CD4-positive, alpha-beta T cell treated with Interleukin-4 for 1 hour (primary cell): ENCODE results near the gene TAF10.
A peak's percentile ranks its signal among the peaks of the same experiment; 100 is the strongest.

ENCODE experiments used
- DNase-seq, 2 donors: peaks; one replicate each; pipeline ENCODE4 v3.0.0-alpha.2; 2020 to 2022

The TAF10 gene

DNA sequence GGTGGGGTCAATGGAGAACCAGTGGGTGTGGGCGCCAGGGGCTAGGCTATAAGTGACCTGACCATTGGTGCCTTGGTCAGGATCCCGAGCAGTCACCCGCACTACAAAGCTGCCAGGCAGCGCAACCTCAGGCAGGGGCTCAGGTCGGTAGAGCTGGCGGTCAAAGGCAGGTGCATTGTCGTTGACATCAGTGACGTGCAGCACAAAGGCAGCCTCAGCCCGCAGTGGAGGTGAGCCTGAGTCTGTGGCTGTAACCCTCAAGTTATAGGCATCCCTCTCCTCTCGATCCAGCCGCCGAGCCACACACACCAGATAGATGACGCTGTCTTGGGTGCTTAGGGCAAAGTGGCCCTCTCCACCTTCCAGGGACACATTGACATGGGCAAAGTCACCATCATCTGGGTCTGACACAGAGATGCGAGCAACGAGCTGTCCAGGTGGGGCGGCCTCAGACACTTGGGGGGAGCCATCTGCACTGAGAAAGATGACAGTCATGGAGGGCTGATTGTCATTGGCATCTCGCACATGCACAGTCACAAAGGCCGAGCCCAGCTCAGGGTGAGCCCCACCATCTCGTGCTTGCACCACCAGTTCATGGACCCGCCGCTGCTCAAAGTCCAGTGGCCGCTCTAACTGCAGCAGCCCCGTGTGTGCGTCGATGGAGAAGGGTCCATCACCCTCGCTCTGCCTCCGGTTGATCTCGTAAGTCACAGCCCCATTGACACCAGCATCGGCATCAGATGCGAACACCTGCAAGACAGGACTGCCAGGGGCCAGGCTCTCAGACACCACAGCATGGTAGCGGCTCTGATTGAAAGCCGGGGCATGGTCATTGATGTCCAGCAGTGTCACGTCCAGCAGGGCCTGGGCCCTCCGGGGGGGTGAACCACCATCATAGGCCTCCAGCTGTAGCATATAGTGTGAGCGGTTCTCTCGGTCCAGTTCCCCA is 28.3 kb upstream of the TAF10 start:
- no peak for DNase-seq

GRCh38 chr11:6638429-6638828 is 26.4 kb upstream of the TAF10 start:
- no peak for DNase-seq

- DNase-seq: no peak
Observed at GRCh38 chr11:6637871-6638270, 25.9 kb upstream of the TAF10 start.

- DNase-seq: no peak
Observed at GRCh38 chr11:6636480-6636879, 24.5 kb upstream of the TAF10 start.

DNA sequence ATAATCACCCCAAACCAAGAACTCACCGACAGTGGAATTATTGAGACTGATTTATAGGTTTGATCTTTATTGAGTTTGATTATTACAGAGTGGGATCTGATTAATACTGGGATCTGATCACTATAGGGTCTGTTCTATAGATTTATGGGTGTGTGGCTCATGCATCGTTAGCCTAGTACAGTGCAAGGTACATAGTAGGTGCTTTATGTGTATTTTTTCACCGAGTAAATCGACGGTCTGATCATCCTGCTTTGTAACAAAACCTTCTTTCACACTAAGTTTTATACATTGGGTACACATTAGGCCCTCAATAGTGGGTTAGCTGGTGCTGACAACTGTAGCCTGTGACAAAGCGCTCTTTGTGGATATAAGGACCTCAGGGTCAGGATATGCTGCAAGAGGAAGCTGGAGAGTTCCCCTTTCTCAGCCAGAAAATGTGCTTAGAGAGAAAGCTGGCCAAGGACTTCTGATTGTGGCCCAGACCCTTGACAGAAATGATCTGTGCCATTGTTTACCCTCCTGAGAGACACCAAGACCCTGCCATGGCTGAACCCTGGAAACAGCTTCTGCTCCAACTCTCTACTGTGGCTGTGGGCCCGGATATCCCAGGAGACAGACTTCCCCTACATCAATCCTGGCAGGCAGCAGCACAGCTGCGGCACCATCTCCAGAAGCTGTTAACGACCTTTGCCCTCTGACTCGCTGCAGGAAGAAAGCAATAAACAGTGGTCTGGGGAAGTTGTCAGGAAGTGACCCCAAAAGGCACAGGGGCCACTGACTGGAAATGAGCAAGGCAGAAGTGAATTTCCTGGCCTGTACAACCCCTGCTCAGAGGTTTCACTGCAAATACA is 23.3 kb upstream of the TAF10 start:
- peak in 1 of 2 donors; percentile 22 for DNase-seq

DNA sequence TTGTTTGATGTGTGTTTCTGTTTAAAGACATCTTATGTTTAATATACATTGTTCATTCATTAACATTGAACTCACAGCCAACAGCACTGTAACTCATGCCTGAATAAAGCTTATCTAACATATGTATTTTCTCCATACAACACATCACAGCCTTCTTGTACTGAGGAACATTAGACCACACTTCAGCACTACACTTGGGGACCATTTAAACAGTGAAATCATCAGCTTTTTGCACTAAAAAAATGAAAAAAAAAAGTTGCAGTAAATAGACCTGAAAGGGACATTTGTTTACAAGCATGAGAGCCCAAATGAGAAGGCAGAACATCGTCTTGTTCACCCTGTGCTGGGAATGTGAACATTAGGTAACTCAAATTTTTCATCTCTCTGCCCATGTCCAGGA is 22.5 kb upstream of the TAF10 start:
- no peak for DNase-seq

GRCh38 chr11:6633422-6634408 is 21.7 kb upstream of the TAF10 start:
- DNase-seq: no peak

DNA sequence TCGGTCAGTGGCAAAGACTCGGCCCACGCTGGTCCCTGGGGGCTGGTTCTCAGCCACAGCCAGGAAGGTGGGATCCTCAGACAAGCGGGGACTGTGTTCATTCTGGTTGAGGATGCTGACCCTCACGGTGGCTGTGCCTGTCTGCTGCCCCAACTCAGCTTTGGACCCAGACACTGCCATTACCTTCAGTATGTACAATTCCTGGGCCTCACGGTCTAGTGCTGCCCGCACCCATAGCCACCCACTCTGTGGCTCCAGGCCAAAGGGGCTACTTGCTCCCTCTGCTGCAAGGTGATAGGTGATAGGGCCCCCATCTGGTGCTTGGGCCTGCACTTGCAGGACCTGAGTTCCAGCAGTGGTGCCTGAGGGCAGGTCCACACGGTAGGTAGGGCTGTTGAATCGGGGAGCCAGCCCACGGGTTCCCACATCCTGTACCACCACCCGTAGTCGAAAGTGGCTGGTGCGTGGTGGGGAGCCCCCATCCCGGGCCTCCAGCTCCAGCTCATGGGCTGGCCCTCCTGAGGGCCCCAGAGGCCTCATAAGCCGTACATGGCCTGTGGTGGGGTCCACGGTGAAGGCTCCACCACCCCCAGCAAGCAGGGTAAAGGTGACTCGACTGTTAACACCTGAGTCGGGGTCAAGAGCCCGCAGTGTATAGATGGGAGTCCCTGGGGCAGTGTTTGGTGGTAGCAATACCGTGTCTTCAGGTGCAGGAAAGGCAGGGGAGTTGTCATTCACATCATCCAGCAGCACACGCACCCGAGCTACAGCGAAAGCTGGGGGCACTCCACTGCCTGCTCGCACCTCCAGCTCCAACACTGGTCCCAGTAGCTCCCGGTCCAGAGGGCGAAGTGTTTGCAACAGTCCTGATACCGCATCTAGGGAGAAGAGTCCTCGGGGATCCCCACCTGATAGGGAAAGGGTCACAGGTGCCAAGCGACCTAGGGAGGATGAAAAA is 20.4 kb upstream of the TAF10 start:
- no peak for DNase-seq

DNA sequence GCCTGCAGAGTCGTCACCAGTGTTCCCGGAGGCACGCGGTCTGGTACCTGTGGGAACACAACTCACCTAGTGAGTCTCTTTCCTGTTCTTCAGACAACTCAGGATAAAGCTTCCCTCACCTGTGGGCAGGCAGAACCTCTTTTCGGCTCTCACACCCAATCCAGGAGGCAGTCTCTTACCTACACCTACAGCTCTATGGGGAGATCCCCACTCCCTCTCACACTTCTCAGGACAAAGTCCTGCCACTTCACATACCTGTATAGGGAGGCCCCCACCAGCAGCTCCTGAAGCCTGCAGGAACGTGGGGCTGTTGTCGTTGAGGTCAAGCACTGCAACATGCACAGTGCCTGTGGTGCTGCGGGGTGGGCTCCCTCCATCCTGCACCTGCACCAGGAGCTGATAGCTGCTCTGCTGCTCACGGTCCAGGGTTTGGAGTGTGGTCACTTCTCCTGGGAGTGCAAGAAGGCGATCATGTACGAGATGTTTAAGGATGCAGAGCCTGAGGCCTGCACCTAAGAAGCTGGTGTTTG is 19.4 kb upstream of the TAF10 start:
- no peak for DNase-seq

DNA sequence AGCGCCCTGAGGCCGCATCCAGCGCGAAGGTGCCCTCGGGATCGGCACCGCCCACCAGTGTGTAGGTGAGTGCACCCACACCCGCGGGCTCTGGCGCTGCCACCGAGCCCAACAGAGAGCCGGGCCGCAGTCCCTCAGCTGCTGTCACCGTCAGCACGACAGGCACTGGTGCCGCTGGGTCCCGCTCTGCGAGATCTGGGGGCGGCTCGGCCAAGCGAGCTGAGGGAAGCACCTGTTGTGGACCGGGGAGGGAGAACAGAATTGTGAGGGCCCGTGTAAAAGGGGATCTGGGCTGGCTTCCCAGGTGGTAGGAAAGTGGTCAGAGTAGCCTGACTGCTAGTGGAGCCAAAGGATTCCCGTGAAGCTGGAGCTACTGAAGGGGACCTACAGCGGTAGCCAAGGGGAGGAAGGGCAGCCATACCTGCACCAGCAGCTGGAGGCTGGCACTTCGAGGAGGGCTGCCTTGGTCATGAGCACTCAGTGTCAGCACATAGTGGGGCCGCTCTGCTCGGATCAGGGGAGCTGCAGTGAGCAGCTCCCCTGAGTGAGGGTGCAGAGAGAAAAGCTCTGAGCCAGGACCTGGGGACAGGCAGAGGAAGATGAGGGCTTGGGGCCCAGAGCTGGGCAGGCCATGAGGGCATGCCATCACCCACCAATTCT is 18.7 kb upstream of the TAF10 start:
- DNase-seq: no peak

DNA sequence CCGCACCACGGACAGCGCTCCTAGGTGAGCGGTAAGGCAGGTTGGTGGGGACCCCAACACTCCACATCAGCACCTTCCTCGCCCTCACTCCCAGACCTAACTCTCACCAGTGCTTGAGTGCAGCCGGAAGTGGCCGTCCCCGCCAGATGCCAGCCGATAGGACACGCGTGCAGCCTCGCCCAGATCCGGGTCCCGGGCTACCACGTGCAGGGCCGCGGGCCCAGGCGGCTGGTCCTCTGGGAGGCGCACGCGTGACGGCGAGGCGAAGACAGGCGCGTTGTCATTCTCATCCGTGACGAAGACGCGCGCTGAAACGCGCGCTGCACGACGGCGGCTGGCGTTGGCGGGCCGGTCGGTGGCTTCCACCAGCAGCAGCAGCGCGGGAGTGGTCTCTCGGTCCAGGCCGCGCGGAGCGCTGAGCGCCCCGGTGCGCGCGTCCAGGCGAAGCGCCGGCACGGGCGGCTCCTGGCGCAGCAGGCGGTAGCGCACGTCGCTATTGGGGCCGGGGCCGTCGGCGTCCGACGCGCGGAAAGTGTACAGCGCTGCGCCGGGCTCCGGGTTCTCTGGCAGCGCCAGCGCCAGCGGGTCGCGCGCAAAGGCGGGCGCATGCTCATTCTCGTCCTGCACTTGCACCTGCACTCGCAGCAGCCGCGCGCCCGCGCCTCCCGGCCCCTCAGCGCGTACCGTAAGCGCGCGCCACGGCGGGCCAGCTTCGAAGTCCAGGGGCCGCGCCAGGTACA is 18.0 kb upstream of the TAF10 start:
- DNase-seq: no peak

- no peak for DNase-seq
Observed at GRCh38 chr11:6629573-6629891, 17.5 kb upstream of the TAF10 start.

DNA sequence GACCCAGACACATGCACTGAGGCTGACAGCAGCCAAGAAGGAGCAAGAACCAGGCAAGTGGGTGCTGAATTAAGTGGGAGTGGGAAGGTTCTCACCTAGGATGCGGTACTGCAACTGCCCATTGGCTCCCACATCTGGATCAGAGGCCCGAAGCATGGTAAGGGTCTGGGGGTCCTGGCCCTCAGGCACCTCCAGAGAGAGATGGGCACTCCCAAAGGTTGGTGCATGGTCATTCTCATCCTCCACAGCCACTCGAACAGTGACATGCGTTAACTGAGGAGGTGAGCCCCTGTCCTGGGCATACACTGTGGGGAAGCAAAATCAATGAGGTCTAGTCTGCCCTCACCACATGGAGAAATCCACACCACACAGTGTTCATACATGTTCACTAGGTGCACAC is 16.5 kb upstream of the TAF10 start:
- DNase-seq: no peak

- DNase-seq: peak in 1 of 2 donors; percentile 61
Observed at GRCh38 chr11:6627762-6628241, 15.8 kb upstream of the TAF10 start.

DNA sequence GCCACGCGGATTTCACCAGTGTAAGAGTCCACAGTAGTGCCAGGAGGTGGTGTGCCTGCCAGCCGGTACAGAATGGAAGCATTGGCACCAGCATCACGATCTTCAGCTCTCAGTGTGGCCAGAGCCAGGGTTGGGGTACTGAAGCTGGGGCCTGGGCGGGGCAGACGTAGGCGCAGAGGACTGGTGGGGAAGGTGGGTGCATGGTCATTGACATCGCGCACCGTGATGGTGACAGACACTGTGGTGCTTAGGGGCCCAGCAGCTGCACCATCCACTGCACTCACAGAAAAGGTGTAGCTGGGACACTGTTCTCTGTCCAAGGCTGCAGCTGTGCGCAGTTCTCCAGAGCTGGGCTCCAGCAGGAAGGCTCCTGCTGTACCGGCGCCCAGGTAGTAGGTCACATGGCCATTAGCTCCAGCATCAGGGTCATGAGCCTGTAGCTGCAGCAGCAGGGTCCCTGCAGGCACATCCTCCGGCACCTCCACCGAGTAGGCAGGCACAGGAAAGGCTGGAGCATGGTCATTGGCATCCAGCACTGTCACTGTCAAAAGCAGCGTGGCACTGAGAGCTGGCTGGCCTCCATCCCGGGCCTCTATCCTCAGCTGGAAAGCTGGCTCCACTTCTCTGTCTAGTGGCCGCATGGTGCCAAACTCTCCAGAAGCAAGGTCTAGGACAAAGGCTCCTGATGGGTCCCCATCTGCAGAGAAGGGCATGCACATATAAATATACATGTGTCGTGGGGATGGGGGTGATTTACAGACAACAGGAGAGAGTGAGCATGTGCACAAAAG is 15.2 kb upstream of the TAF10 start:
- DNase-seq: no peak

- no peak for DNase-seq
Observed at GRCh38 chr11:6625832-6626420, 13.9 kb upstream of the TAF10 start.

DNA sequence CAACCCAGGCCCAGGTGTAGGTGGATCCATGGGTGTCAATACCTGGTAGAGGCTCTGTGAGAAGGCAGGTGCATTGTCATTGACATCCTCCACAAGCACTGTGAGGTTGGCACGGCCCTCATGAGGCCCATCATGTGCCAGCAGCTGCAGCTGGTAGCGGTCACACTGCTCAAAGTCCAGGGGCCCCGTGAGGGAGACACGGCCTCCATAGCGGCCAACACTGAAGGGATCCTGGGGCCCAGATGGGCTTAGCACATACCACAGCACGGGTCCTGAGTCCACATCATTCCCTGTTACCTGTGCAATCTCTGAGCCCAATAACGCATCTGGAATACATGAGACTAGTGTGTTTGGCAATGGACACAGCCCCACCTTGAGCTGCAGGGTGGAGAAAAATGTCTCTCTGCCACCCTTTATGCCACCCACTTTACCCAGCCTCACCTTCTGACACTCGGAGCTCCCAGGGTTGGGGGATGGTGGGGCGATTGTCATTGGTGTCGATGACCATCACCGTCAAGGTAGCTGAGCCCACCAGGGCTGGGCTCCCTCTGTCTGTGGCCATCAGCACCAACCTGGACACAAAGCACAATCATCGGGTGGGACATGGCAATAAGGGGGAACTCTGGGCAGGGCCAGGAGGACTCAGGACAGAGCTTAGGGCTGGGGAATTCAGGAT is 13.3 kb upstream of the TAF10 start:
- no peak for DNase-seq
